GM10248 (cell line): ENCODE results near the gene GMDS.

ENCODE experiments used
- CTCF ChIA-PET: fragments of 300-600 bp; sonication (Branson Sonifier 250); formaldehyde crosslinking; extraction: SDS; loops from one replicate; lab custom pipeline; 2021; ENCODE audit warnings: antibody characterized with exemption; lab: Yijun Ruan, JAX
- POLR2A ChIA-PET: fragments of 350-650 bp; sonication (Branson Sonifier 250); formaldehyde crosslinking; extraction: SDS; loops from one replicate; lab custom pipeline; 2020; ENCODE audit warnings: antibody characterized with exemption; lab: Yijun Ruan, JAX
- DNase-seq: peaks from one replicate; pipeline ENCODE4 v3.0.0; 2012; ENCODE audit errors: extremely low spot score
- TF ChIP-seq, protein P1 (sequence below): IDR thresholded peaks from 2 replicates; pipeline ENCODE4 v1.5.1; 2012; ENCODE audit warnings: mild to moderate bottlenecking, low read depth; ENCODE audit errors: extremely low read depth, missing control alignments, control extremely low read depth

The GMDS gene

DNA sequence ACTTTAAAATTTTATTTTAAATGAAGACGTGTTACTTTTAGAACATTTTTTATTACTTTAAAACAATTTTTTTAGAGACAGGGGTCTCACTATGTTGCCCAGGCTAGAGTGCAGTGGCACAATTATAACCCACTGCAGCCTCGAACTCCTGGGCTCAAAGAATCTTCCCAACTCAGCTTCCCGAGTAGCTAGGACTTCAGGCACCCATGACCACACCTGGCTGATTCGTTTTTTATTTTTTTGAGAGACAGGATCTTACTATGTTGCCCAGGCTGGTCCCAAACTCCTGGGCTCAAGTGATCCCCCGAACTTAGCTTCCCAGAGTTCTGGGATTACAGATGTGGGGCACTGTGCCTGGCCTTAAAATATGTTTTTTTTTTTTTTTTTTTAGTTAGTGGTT is 287.7 kb downstream of the GMDS start:
- no peak for DNase-seq
- TF ChIP-seq, protein P1, sequence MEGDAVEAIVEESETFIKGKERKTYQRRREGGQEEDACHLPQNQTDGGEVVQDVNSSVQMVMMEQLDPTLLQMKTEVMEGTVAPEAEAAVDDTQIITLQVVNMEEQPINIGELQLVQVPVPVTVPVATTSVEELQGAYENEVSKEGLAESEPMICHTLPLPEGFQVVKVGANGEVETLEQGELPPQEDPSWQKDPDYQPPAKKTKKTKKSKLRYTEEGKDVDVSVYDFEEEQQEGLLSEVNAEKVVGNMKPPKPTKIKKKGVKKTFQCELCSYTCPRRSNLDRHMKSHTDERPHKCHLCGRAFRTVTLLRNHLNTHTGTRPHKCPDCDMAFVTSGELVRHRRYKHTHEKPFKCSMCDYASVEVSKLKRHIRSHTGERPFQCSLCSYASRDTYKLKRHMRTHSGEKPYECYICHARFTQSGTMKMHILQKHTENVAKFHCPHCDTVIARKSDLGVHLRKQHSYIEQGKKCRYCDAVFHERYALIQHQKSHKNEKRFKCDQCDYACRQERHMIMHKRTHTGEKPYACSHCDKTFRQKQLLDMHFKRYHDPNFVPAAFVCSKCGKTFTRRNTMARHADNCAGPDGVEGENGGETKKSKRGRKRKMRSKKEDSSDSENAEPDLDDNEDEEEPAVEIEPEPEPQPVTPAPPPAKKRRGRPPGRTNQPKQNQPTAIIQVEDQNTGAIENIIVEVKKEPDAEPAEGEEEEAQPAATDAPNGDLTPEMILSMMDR: no peak
- ChIA-PET POLR2A (no interaction called here), CTCF (no interaction called here)

DNA sequence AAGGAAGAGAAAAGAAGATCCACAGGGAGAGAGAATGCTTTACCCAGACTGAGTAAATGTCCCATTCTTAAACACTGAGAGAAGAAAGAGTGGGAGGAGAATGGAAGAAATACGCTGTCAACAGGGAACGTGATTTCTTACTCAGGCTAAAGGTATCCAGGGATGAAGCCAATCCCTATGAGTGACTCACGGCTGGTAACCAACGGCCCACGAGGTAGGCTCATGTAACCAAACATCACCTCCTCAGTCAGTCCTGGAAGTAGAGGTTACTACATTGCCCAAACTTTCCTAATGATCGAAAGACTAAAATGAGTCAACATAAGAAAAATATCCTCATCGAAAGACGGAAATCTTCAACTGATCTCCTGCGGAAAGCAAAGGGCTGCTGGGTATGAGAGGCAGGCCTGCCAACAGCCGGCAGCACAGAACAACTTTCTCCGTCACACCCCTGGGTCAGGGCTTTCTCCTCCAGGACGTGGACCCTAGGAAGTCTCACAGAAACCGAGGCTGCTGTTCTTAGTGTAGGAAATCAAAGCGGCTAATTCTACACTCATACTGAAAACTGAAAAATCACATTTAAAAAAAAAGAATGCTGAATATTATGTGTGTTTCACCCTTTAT is 292.6 kb downstream of the GMDS start:
- CTCF ChIA-PET: interaction anchor here (1.2 to 1.6 kb wide), 3 partner anchors 9 to 18 kb away, joined by 3 to 4 read pairs (median 3); no protein-coding TSS in a partner anchor
- POLR2A ChIA-PET: no interaction called here
- DNase-seq: no peak
- TF ChIP-seq, protein P1: no peak

DNA sequence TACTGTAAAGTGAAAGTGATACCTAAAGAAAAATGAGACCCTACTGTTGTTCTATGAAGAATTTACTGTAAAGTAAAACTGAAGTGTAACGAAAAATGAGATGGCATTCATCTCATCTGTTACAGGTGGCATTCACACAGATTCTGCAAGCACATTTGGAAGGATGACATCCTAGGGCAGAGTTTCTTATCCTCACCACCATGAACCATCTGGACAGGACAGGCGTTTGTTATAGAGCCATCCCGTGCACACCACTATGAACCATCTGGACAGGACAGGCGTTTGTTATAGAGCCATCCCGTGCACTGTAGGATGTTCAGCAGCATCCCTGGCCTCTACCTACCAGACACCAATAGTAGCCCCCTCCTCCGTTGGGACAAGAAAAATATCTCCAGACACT is 294.8 kb downstream of the GMDS start:
- DNase-seq: no peak
- ChIA-PET POLR2A (no interaction called here), CTCF (interaction anchor here (0.8 kb wide), 1 partner anchor 33 kb away, joined by 3 read pairs; no protein-coding TSS in a partner anchor)
- TF ChIP-seq, protein P1: no peak

DNA sequence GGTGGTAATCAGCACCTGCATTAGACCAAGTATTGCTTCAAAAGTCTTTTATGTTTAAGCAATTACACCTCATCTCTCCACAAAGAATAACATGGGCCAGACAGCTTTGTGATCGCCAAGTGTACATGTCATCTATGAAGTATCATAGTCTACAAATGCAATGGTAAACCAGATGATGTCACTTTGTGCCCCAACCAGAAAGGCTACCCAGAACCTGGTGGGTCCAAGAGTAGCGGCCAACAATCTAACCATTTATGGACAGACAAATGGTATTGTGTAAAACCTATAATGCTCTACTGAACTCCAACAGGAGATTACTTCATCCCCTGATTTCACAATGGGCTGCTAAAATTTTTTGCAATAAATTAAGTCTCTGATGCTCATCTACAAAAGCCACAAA is 295.9 kb downstream of the GMDS start:
- TF ChIP-seq, protein P1: no peak
- POLR2A ChIA-PET: no interaction called here
- no peak for DNase-seq
- CTCF ChIA-PET: no interaction called here

DNA sequence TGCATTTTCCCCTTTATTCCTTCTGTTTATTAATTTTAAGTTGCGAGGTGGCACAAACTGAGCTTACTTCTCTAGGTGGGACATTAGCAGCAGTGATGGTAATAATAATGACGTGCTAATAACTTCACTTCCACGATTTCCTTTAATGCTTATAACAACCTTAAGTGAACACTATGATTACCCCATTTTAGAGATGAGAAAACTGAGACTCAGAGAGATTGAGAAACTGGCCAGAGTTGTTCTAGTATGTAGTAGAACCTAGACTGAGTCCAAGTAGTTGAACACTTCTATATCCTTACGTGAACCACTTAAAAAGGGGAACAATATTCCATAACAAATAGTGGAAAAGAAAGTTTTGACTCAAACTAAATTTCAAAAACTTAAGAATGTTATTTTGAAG is 297.5 kb downstream of the GMDS start:
- TF ChIP-seq, protein P1: no peak
- ChIA-PET CTCF (no interaction called here), POLR2A (no interaction called here)
- DNase-seq: no peak

DNA sequence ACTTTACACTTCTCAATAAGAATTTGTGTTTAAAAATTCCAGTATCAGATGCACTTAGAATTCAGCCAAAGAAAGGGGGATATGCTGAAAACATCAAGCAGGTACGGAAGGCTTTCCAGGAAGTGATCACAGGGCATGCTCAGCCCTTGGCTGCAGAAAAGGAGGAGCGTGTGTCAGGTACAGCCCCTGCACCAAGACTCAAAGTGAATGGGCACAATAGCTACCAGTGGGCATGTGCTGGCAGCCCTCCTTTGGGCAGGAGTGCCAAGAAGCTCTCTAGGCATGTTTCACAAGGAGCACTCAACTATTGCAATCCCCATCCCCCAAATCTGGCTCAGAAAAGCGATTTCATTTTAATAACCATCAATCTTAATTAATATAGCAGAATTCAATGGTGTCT is 298.8 kb downstream of the GMDS start:
- DNase-seq: no peak
- ChIA-PET POLR2A (no interaction called here), CTCF (no interaction called here)
- TF ChIP-seq, protein P1: no peak
